NCI-H1417 treated with DMSO at 0.1 percent for 48 hours (cell line): Measurements from ENCODE around the gene RFK.
A peak's percentile ranks its signal among the peaks of the same experiment; 100 is the strongest.
"Not testable (repeated sequence)": the region's sequence is repeated elsewhere in the genome, so short reads cannot be mapped to it uniquely, and the experiment has no call there.

Source experiments
- DNase-seq: peaks from one replicate; lab custom pipeline; 2025; lab: John Stamatoyannopoulos, UW

Gene RFK

DNA sequence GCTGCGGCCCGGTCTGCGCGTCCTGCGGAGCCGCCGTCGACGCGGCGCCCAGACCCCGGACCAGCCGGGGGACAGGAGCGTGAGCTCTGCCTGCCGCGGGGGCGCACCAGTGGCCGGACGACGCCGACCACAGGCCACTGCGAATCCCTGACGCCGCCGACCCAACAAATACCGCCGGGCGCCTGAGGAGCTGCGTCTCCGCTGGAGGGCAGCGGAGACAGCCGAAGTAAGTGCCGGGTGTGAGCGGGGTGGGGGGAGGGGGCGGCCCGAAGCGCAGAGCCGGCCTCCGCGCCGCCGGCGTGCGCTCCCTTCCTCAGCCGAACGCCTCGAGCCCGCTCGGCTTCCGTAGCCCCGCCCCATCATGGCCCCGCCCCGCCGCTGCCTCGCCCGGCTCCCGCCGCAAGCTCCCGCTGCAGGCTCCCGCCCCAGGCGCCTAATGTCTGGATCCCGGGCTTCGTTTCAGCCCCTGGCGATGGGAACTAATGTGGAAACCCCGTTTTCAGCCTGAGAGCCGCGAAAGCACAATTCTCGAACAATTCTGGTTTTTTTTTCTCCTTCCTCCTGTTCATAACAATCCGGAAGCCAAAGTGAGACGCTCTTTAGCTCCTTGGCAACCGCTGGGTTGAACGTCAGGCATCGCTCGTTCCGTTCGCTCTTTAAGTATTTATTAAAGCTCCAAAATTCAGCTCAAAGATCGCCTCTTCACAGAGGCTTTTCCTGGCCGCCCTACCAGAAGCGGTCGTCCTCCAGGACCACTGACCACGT is at the start of gene RFK:
Gene RFK, minus strand, starts transcription at position 232 of the 765 bp plus-strand sequence. CDS start 255 bp downstream, outside the sequence.
- DNase-seq: peak; percentile 91

DNA sequence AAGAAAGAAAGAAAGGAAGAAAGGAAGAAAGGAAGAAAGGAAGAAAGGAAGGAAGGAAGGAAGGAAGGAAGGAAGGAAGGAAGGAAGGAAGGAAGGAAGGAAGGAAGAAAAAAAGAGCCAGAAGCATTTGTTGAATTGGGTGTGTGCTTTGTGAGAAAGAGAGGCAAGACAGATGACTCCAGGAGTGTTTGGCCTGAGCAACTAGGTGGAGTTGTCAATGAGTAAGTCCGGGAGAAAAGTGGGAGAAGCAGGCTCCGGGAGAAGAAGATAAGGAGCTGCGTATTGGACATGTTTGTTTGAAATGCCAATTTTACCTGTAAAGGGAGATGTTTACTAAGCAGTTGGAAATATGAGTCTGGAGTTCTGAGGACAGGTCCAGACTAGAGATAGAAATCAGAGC is 49.7 kb upstream of the RFK start:
- DNase-seq: no peak

DNA sequence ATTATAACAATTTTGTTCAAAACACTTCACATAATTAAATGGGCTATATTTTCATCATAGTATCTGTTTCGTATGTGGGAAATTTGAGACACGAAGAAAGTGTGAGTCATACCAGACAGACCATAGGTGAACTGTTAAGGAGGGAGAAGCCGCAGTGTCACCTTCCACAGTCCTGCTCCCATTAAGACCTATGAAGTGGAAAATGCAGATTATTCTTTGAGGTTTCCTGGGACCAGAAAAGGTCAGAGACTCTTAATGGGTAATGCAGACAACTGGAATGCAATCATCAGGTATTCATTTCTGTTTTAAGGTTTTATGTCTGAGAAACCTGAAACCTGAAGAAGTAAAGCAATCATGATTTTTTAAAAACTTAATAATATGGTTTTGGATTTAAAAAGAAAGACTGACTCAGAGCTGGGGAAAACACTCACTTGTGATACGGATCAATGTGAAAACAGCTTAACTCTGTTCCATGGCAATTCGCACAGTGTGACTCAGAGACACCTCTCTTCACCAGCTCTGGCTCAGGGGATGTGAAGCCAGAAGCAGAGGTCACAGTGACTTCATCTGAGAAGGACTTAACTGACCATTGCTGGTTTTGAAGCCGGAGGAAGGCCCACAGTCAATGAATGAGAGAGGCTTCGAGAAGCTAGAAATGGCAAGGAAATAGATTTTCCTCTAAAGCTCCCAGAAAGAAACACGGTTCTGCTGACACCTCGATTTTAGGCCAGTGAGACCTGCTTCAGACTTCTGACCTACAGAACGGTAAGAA is 47.5 kb upstream of the RFK start:
- DNase-seq: no peak

DNA sequence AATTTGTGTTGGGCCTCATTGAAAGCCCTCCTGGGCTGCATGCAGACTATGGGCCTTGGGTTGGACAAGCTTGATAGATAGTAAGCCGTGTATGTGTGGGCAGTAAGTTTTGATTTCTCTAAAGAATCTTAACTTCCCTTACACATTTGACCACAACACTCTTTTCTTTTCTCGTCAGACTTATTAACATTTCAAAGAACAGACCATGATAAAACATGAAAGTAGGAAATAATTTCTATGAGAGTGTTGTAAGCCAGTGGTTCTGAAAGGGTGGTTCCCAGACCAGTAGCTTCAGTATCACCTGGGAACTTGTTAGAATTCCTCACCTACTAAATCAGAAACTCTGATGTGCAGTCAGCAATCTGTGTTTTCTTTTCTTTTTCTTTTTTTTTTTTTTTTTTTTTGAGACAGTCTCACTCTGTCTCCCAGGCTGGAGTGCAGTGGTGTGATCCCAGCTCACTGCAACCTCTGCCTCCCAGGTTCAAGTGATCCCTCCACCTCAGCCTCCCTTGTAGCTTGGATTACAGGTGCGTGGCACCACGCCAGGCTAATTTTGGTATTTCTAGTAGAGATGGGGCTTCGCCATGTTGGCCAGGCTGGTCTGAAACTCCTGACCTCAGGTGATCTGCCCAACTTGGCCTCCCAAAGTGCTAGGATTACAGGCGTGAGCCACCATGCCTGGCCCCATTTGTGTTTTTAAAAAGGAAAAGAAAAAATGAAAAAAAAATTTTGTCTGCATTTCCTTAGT is 44.8 kb upstream of the RFK start:
- DNase-seq: no peak

DNA sequence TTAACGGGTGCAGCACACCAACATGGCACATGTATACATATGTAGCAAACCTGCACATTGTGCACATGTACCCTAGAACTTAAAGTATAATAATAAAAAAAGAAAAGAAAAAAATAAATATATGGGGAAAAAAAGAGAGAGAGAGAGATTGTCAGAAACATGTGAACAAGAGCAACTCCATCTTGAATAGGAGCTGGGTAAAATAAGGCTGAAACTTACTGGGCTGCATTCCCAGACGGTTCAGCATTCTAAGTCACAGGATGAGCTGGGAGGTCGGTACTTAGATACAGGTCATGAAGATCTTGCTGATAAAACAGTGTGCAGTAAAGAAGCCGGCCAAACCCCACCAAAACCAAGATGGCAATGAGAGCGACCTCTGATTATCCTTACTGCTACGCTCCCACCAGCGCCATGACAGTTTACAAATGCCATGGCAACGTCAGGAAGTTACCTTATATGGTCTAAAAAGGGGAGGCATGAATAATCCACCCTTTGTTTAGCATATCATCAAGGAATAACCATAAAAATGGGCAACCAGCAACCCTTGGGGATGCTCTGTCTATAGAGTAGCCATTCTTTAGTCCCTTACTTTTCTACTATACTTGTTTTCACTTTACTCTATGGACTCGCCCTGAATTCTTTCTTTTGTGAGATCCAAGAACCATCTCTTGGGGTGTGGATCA is 42.9 kb upstream of the RFK start:
- not testable (repeated sequence) for DNase-seq

DNA sequence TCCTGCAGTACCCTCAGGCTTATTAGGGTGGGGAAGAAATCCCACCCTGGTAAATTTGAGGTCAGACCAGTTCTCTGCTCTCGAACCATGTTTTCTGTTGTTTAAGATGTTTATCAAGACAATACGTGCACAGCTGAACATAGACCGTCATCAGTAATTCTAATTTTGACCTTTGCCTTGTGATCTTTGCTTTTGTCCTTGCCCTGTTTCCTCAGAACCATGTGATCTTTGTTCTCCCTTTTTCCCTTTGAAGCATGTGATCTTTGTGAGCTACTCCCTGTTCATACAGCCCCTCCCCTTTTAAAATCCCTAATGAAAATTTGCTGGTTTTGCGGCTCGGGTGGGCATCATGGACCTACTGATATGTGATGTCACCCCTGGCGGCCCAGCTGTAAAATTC is 40.7 kb upstream of the RFK start:
- DNase-seq: not testable (repeated sequence)

DNA sequence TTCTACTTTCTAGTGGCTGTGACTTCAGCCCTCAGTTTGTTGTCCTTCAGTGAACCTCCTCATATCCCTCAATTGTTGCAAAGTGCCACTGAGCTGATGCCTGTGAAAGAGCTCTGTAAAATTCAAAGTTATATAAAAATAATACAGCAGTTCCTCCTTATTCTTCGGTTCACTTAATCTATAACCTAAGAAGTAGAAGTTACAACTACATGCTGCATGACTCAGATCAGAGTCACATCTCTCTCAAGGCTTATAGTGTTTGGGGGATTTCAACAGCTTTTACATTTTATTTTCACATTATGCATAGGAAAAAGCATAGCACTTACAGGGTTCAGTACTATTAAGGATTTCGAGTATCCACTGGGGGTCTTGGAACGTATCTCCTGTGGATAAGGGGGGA is 39.6 kb upstream of the RFK start:
- no peak for DNase-seq

DNA sequence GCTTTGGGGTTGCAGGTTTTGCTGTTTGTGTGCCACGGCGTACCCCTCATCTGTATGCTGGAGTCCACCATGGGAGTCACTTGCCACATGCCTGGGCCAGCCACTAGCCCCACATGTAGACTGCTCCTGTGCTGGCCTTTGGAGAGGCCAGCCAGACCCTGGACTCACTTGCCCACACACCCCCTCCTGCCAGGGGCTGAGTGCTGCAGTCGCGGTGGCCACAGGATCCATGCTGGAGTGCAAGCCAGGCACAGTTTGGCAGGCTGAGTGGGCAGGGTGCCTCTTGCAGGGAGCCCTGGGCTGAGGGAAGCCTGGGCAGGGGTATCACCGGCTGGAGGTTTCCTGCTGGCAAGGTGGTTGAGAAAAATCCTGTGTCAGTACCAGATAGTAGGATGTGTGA is 39.2 kb upstream of the RFK start:
- no peak for DNase-seq

DNA sequence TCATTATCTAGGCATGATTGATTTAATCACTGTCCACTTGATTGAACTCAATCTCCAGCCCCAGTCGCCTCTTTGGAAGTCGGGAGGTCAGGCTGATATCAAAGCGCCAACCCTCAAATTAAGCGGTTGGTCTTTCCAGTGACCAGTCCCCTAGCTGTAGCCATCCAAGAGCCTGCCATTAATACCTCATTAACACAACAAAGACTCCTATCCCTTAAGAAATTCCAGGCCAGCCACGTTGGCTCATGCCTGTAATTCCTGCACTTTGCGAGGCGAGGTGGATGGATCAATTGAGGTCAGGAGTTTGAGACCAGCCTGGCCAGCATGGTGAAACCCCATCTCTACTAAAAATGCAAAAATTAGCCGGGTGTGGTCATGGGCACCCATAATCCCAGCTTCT is 37.4 kb upstream of the RFK start:
- no peak for DNase-seq

DNA sequence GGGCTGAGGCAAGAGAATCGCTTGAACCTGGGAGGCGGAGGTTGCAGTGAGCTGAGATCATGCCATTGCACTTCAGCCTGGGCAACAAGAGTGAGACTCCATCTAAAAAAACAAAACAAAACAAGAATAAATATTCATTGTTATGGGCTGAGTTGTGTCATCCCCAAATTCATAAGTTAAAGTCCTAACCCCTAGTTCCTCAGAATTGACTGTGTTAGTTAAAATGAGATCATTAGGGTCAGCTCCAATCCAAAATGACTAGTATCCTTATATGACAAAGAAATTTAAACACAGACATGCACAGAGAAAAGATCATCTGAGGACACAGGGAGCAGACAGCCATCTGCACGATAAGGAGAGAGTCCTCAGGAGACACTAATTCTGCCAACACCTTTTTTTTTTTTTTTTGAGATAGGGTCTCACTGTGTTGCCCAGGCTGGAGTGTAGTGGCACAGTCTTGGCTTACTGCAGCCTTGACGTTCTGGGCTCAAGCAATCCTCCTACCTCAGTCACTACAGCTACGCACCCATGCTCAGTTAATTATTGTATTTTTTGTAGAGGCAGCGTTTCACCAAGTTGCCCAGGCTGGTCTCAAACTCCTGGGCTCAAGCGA is 32.7 kb upstream of the RFK start:
- no peak for DNase-seq

DNA sequence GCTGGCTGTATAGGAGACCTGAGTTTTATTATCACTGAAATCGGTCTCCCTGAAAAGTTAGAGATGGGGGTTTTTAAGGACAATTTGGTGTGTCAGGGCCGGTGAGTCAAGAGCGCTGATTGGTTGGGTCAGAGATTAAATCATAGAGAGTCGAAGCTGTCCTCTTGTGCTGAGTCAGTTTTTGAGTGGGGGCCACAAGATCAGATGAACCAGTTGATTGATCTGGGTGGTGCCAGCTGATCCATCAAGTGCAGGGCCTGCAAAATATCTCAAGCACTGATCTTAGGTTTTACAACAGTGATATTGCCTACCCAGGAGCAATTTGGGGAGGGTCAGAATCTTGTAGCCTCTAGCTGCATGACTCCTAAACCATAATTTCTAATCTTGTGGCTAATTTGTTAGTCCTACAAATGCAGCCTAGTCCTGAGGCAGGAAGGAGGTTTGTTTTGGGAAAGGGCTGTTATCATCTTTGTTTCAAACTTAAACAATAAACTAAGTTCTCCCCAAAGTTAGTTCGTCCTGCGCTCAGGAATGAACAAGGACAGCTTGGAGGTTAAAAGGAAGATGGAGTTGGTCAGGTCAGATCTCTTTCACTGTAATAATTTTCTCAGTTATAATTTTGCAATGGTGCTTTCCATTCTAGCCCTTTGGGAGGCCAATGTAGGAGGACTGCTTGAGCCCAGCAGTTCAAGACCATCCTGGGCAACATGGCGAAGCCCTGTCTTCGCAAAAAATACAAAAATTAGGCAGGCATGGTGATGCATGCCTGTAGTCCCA is 31.6 kb upstream of the RFK start:
- no peak for DNase-seq

DNA sequence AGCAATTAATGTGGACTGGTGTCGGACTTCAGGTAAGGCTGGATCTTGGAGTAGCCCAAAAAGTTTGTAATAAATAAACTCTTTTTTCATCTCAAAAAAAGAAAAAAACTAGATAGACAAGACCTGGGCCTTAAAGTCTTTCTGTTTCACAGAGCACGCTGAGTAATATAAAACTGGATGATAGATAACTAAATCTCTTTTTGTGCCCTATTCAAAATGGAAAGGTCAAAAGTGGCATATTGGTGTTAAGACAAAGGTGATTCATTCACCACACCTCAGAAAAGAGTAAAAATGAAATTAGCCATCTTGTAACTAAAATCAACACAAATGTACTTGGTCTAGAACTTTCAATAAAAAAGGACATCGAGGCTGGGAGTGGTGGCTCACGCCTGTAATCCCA is 30.3 kb upstream of the RFK start:
- no peak for DNase-seq

DNA sequence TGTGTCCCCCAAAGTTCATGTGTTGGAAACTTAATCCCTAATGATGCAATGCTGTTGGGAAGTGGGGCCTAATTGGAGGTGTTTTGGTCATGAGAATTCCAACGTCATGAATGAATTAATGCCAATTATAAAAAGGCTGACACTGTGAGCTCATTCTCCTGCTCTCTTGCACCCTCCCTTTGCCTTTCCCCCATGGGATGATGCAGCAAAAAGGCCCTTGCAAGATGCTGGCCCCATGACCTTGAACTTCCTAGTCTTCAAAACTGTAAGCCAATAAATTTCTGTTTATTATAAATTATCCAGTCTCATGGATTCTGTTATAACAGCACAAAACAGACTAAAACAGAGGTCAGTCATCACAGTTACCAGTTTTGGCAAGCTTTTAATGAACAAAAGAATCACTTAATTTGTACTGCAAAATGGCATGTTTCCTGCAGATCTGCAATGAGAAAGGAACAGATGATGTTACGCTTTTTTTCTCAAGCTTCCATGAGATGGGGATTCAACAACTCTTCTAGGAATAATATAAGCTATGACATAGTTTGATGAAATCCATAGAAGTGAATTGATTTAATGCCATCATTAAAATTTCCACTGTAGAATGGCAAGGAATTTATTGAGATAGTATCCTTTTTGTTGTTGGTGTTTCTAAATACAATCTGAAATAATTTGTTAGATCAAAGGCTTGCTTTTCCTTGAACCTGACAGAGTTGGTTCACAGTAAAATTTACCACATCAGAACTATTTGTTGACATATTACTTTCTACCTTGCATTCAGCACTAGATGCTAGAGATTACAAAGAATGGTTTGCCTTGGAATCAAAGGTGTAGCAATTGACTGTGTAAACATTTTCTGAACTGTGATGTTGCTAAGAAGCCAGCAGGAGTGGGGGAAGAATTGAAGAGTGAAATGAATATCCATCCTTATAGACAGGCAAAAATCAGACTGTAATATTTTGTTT is 29.3 kb upstream of the RFK start:
- DNase-seq: no peak

DNA sequence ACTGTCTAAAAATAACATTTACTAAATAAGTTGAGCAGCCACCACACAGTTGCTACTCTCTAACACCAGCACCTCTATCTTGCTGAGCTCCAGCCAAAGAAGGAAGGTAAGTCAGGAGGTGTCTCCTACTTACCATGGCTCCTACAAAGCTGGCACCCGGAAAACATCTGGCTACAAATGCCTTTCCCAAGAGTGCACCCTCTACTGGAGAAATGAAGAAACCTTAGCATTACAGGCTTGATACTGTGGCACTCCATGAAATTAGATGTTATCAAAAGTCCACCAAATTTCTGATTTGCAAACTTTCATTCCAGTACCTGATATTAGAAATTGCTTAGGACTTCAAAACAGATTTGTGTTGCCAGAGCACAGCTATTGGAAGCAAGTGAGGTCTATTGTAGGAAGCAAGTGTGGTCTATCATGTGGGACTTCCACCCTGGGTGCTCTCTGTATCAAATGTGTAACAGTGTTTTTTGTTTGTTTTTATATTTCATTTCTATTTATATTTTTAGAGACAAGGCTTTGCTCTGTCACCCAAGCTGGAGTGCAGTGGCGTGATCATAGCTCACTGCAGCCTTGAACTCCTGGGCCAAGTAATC is 25.7 kb upstream of the RFK start:
- no peak for DNase-seq

DNA sequence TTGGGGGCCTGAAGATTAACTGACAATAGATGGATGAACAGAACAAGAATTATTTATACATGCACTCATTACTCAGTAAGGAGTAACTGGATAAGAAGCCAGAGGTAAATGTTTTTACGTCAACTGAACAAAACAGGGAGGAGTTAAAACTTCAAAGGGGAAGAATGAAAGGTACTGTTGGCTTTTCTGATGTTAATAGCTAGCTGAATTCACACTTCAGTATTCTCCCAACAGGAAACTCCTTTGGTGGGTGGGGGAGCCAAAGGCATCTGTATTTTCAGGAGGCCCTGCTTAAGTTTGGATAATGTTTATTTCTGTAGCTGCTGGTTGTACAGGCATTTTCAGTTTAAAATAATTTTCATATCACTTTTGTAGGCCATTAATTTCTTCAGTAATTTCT is 23.2 kb upstream of the RFK start:
- no peak for DNase-seq

DNA sequence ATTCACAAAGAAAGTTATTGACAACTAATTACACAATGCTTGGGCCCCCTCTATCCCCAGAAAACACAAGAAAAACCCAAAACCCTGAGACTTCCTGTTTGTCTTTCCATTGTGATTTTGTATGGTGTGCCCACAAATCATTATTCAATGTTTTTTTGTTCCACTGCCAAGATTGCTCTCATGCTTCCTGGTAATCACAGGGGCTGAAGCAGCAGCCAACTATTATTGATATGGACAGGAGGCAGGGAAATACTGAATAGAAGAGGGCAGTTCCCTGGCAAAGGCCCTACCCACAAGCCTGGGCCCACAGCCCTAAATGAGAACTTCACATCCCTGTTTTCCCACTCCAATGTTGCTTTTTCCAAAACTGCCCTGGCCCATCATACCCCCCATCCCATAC is 21.5 kb upstream of the RFK start:
- DNase-seq: no peak

DNA sequence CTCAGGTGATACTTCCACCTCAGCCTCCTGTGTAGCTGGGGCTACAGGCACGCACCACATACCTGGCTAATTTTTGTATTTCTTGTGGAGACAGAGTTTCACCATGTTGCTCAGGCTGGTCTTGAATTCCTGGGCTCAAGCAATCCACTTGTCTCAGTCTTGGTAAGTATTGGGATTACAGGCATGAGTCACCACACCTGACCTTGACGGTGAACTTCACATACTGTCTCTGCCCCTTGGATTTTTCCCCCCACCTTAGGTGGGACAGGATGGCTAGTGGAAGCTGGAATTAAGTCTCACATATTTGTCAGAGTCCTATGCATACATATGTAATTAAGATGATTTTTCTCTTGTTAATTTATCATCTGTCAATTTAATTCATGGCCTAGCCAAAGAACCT is 20.9 kb upstream of the RFK start:
- DNase-seq: no peak

DNA sequence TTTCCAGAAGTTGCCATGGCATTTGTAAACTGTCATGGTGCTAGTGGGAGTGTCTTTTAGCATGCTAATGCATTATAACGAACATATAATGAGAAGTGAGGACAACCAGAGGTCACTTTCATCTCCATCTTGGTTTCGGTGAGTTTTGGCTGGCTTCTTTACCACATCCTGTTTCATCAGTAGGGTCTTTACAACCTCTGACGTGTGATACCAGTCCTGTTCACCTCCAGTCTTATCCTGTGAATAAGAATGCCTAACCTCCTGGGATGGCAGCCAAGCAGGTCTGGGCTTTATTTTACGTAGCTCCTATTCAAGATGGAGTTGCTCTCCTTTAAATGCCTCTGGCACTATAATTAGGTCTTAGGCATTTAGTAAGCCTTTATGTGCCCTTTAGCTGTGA is 20.4 kb upstream of the RFK start:
- no peak for DNase-seq

DNA sequence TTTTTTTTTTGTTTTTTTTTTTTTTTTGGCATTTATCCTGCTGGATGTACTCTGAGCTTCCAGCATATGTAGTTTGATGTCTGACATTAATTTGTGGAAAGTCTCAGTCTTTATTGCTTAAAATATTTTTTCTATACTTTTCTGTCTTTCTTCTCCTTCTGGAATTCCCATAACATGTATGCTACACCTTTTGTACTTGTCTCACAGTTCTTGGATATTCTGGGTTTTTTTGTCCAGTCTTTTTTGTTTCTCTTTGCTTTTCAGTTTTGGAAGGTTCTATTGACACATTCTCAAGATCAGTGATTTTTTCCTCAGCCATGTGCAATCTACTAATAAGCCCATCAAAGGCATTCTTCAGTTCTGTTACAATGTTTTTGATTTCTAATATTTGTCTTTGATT is 19.4 kb upstream of the RFK start:
- no peak for DNase-seq
